GM19238 (cell line): ENCODE results near the gene DLG3.

Experiments used
- DNase-seq: peaks from one replicate; pipeline ENCODE4 v3.0.0; 2011; ENCODE audit warnings: low spot score; ENCODE audit not compliant: insufficient read length

Gene DLG3

DNA sequence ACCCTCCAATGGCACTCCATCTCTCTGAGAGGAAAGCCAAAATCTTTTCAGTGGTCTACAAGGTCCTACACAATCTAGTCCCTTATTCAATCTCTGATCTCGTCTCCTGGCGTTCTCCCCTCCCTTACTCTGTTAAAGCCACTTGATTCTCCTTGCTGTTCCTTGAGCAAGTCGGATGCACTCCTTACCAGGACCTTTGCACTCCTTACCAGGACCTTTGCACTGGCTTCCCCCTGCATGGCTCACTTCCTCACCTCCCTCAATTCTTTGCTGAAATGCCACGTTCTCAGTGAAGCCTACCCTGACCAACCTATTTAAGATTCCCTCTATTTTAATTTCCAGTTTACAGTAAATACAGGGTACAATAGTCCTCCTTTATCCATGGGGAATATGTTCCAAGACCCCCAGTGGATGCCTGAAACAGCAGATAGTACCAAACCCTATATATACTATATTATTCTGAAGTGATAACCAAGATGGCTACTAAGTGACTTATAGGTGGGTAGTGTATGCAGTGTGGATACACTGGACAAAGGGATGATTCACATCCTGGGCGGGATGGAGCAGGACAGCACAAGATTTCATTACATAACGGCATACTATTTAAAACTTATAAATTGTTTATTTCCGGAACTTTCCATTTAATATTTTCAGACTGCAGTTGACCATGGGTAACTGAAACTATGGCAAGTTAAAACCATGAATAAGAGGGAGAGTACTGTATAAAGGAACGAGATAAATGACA is 6.5 kb upstream of the DLG3 start:
- no peak for DNase-seq

DNA sequence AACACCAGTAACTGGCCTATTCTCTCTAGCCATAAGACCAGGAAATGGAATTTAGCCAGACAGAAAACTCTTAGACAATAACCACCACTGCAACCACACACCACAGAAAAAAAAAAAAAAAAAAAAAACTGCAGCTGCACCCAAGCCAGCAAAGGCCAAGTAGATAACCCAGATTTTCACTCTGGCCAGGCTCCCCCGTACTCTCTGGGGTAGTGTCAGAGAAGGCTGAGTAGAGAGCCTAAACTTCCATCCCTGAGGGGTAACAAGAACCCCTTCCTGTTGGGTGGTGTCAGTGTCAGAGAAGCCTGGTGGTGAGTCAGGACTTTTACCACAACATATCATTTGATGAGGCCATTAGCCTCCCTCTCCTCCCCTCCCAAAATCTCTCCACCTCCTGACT is 5.6 kb upstream of the DLG3 start:
- no peak for DNase-seq

DNA sequence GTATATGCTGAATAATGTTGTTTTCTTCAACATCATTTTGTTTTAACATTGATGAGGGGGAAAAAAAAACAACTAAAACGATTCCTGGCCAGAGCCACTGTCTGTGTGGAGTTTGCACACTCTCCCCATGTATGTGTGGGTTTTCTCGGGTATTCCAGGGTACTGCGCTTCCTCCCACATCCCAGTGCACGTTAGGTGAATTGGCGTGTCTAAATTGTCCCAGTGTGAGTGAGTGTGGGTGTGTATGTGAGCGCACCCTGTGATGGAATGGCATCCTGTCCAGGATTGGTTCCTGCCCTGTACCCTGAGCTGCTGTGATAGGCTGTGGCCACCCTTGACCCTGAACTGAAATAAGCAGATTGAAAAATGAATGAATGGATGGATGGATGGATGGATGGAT is 2.4 kb upstream of the DLG3 start:
- DNase-seq: no peak

DNA sequence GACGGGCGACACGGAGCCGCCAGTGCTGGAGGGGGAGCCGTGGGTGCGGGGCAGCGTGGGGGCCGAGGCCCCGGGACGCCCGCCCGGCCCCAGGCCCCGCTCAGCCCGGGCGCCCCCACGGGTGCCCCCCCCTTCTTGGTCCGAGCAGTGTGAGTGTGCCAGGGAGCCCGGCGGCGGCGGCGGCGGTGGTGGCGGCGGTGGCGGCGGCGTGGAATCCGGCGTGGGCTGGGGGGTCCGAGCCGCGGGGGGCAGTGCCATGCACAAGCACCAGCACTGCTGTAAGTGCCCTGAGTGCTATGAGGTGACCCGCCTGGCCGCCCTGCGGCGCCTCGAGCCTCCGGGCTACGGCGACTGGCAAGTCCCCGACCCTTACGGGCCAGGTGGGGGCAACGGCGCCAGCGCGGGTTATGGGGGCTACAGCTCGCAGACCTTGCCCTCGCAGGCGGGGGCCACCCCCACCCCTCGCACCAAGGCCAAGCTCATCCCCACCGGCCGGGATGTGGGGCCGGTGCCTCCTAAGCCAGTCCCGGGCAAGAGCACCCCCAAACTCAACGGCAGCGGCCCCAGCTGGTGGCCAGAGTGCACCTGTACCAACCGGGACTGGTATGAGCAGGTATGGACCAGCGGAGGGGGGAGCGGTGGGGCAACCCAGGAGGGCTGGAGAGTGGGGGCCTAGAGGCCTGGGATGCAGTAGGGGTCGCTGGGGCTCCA is 466 bp downstream of the DLG3 start:
- DNase-seq: no peak

DNA sequence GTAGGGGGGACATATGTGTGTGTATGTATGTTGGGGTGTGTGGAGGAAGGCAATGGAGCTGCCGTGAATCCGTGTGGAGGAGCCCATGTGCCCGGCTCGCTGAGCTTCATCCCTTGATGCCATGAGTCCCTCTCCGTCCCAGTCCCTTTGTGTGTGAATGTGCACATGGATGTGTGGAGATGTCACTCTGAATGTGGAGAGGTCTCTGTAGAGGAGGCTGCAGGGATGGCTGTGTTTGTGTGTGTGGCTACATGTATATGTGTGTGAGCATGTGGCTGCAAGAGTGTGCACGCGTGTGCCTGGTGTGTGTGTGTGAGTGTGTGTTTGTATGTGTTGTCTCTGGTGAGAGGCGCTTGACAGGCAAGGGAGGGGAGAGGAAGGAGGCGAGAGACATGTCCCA is 1.3 kb downstream of the DLG3 start:
- no peak for DNase-seq

DNA sequence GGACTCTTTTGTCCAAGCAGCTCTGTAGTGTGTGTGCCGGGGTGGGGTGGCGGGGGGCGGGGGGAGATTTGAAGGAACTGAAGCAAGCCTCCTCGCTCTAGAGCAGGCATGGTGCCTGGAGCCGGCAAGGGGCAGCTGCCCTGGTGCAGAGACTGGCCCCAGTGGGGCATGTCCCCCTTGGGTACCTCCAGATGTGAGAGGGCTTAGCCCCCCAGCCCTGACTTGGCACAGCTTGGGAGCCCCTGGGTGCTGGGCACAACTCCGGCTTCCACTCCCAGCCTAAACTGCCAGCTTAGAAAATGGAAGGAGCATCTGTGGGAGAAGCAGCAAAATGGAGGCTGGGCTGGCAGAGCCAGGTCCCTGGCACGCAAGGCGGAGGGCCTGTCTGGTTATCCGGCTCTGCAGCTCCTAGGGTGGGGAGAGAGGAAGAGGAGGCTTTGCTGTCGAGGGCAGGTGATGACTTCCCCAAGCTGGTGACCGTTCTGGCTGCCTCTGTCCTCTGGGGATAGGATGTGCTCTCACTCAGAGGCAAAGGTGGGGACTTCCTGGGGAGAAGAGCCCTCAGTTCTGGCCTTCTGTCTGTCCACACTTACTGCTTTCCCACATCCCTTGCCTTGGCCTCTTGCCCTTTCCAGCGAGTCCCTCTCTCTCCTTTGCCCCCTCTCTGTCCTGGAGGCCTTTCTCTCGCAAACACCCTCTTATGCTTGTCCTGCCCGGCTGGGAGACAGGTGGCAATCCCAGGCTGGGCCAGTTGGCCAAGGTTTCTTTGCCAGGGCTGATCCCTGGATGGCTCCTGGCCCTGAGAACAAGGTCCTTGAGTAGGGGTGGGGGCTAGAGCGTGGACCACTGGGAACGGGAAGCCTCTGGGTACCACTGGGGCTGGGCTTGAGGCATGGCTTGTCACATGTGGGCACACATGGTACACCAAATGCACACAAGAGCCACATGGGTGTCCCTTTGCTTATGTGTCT is 2.0 kb downstream of the DLG3 start:
- no peak for DNase-seq

DNA sequence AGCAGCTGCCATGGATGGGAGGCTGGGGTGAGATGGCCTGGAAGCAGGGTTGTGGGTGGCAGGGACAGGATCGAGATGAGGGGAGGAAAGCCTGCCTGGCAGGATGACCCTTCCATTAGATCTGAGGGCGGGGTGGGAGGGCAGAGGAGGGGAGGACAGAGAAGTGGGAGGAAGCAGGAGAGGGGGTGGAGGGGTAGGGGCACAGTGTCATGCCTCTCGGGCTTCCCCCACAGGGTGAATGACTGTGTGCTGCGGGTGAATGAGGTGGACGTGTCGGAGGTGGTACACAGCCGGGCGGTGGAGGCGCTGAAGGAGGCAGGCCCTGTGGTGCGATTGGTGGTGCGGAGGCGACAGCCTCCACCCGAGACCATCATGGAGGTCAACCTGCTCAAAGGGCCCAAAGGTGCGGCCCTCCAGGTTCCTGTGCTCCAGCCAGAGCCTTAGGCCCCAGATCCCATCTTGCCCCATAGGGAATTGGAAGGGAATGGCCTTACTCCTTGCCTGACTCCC is 4.9 kb downstream of the DLG3 start:
- DNase-seq: no peak

DNA sequence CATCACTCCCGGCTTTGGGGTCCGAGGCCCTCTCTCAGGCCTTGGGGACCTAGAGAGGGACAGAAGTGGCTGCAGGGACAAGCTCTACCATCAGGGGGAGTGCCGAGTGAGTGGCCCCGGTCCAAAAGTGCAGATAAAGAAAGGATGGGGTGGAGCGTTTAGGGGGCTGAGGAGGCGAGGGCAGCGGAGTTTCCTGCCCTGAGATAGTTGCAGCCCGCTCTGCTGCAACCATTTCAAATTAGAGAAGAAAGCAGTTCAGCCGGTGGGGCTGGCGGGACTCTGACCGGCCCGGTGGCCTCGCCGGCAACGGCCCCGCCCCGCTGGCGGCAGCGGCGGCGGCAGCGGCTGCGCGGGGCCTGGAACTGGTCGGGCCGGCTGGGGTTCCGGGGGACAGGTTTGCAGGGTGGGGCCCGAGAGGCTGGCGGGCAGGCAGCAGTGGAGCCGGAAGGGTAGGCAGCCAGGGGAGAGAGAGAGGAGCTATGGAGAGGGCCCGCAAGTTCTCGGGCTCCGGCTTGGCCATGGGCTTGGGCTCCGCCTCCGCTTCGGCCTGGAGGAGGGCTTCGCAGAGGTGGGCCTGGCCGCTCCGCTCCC is 7.6 kb downstream of the DLG3 start:
- peak; percentile 63 for DNase-seq

DNA sequence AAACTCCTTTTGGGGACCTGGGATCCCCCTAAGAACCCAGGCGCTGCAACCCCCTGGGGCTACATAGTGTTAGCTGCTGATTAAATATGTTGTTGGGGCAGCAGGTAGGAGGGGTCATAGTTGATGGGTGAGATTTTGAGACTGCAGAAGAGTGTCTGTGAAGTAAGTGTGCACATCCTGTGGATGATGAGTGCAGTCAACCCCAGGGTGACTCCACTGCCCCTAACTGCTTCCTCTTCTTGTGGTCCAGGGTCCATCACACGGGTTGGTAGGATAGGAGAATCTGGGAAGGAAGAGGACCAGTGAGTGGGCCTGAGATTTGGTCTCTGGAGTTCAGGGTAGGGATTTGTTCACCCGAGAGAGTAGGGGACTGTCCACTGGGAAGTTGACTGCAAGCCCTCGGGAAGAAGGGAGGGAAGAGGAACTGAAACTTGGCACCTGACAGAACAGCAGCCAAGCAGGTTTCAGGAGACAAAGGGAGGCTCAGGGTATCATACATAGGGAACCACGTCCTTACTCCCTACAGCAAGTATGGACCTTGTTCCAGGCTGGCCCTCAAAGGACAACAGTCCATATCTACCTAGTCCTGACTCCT is 8.5 kb downstream of the DLG3 start:
- DNase-seq: no peak

DNA sequence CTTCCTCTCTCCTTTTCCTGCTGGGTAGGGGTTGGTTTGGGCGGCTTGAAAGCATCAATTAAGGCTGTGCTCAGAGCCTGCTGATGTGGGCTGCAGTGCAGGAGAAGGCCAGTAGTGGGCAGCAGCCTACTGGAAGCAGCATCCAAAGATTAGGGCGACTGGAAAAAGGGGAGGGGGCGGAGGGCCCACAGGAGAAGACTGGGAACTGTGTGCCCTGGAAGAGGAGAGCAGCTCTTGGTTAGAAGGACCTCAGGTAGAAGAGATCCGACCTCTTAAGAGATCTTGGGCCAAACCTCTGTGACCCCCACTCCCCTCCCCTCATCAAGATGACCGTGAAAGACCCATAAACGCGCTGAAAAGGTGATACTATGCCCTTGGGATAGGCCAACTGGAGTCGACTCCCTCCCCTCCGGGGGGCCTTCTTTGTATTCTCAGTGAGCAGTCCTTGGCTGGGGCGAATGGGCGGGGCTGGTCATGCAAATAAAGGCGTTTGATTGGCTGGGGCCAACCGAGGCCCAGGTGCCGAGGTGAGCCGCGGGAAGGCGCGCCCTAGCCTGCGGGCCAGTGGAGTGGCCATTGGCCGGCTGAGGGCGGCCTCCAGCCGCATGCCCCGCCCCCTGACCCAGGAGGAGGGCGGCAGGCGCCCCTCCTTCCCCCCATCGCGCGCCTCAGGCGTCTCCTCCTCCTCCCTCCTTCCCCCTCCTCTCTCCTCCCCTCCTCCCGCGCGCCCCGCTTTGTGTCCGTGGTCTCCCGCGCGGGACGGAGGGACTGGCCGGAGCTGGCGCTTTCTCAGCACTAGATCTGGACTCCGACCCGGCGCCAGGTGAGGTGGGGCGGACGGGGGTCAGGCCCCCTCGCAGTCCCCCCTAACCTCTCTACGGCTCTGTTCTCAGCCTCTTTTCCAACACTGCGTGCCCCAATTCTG is 10.1 kb downstream of the DLG3 start:
- DNase-seq: no peak

DNA sequence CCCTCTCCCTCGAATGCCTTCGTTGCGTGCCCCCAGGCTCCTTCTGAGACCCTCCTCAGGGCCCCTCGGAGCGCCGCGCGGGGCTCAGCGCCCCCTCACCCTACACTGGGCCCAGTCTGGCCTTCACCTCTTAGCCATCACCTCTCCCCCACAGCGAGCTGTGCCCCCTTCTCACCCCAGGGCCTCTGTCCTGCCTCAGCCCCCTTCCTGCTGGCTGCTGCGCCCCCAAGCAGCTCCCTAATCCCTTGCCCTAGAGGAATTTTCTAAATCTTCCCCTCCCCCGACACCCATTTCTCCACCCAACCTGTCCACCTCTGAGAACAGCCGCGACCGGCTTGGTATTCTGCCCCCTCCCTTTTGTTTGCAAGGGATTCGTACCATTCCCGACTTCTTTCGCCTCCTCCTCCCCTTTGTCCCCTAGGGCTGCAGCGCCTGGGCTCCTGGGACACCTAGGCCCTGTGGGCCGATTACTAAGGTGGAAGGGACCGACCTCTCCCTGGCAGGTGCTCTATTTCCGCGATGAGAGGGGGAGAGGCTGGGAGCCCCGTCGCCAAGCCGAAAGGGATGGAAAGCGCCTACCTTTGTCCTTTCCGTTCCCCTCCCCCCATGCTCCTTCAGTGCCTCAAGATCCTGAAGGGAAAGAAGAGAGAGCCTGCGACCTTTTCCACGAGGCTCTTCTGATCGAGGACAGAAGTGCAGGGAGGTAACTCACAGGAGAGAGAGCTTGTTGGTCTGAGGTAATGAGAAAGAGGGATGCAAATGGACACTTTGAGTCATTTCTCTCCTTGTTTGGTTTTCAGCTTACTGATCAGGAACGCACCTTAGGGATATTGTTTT is 10.9 kb downstream of the DLG3 start:
- DNase-seq: no peak

DNA sequence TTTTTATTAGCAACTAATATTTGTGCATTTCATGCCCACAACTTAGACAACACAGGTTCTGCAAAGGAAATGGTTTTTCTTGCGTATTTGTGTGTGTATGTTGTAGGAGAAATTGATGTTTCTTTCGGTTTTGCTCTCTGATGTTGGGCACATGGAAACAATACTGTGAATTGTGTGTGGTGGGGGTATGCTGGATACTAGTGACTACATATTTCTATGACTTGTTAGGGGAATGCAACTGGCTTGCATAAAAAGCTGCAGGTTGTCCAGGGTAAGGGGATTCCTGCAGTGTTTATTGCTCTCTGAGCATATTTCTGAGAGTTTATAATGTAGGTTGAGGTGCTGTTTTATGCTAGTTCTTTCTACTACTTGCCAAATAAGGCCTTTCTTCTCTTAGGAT is 11.6 kb downstream of the DLG3 start:
- no peak for DNase-seq

DNA sequence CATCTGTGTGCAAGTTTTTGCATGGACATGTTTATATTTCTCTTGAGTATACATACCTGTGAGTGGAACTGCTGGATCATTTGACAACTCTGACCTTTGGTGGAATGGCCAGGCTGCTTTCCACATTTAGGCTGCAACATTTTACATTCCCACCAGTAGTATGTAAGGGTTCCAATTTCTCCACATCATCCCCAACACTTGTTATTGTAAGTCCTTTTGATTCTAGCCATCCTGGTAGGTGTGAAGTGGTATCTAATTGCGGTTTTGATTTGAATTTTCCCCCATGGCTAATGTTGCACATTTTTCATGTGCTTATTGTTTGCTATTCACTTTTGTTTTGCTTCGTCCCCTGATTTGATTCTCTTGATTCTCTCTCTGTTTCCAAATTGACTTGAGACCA is 16.4 kb downstream of the DLG3 start:
- no peak for DNase-seq

DNA sequence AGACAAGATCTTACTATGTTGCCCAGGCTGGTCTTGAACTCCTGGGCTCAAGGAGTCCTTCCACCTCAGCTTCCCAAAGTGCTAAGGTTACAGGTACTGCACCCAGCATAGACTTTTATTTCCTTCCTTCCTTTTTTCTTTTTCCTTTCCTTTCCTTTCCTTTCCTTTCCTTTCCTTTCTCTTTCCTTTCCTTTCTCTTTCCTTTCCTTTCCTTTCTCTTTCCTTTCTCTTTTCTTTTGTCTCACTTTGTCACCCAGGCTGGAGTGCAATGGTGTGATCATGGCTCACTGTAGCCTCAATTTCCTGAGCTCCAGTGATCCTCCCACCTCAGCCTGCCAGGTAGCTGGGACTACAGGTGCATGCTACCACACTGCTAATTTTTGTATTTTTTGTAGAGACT is 19.4 kb downstream of the DLG3 start:
- no peak for DNase-seq

DNA sequence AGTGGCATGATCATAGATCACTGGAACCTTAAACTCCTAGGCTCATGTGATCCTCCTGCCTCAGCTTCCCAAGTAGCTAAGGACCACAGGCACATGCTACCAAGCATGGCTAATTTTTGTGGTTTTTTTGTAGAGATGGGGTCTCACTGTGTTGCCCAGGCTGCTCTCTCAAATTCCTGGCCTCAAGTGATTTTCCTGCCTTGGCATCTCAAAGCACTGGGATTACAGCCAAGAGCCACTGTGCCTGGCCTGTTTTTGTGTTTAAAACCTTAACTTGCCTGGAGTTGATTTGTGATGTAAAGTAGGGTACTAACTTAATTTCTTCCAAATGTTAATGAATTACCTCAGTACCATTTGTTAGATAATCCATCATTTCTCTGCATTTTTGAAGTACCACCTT is 22.3 kb downstream of the DLG3 start:
- no peak for DNase-seq

DNA sequence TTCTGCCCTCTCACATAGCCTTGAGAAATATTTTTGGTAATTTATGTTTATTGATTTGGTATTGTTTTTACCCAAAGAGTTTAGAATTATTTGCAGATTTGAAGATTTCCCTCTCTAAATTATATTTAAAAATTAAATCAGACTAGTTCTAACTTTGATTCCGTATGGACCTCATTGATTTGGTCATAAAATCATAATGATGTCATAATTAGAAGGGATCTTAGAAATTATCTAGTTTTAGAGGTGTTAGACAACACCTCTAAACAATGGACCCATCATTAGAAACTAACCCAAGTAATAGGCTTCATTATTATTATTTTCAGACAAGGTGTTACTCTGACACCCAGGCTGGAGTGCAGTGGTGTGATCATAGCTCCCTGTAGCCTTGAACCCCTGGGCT is 24.1 kb downstream of the DLG3 start:
- no peak for DNase-seq

DNA sequence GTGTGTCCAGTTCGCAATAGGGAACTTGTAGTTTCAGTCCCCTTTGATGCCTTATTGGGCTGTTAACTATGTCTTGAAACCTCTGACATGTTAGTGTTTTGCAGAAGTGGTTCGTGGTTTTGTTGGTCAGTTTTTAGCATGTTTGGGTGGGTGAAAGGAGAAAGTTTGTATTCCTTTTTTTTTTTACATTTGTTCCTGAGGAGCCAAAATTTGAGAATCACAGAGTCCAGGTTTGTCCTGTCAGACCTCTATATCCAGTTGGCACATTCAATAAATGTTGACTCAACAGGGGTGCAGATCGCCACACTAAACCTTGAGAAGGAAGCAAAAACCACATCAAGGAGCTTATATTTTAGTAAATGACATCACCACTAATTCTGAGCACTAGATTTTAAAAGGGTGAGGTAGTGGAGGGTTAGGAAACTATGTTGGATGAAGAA is 26.2 kb downstream of the DLG3 start:
- no peak for DNase-seq

DNA sequence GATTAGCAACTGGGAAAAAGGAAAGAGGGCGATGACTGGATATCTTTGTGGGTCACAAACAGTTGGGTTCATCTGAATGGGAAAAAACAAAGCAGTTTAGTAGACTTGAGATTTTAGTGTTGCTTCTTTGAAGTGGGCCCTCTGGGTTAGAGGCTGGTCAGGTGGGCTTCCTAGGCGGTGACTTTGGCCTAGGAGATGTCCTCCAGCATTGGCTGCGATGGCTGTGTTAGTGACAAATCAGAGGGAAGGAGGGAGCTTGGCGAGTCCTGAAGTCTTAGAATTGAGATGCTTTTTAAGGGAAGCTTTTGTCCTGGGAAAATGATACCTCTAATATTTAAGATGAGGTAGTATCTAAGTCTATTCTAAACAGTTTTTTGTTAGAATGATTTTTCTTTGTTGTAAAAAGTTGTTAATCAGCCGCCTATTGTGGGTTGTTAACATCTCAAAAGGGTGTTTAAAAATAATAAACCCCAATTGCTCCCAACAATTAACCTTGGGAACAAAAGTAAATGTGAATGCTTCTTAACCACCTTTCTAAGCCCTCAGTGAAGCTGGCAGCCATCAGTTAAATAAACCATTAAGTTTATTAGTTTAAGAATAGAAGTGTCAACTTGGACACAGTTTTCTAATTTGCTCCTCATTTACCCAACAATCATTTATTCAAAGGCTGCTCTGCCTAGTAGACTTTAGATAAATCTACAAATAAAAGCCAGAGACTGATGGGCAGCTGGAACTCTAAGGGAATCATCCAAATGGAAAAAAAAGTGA is 31.7 kb downstream of the DLG3 start:
- DNase-seq: no peak
